Activated CD4-positive, alpha-beta T cell treated with anti-CD3 and anti-CD28 coated beads for 48 hours (primary cell): ENCODE data around the gene METTL22.

ENCODE experiments used
- DNase-seq: peaks from one replicate; pipeline ENCODE4 v3.0.0-alpha.2; 2020

The METTL22 gene

DNA sequence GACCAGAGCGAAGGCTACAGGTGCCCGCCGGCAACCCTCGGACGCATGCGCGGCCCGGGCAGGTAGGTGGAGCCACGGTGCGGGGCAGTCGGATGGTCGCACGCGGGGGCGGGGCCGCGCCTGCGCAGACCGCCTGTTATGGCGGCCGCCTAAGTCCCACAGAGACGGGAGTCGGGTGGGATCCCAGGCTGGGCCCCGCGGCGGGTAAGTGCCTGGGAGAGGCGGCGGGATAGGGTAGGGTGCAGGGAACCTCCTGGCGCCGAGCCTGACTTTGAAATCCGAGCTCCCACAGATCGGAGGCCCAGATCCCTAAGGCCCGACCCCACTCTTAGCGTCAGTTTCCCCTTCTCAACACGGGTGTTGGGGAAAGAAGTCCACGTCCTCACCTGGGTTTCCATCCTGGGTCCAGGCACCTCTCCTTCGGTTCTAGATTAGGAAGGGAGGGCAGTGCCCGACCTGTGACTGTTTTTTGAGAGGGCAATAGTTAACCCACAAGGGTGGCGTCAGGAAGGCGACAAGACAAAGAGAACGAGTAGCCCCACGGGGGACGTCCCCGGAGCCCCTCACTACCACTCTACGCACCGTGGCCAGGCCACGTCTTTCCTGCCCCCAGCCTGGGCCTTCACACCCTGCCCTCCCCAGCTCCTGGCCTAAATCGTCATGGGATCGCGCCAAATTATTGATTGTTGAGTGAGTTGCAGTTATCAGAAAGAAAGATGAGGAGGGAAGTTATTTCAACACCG, at the start of gene METTL22:
TSS of gene METTL22 (plus strand) at position 127 of the 743 bp plus-strand sequence. CDS start 3,968 bp downstream, outside the sequence.
- peak; percentile 95 for DNase-seq

GRCh38 chr16:8572063-8572918, 49.2 kb upstream of the METTL22 start:
- no peak for DNase-seq

DNA sequence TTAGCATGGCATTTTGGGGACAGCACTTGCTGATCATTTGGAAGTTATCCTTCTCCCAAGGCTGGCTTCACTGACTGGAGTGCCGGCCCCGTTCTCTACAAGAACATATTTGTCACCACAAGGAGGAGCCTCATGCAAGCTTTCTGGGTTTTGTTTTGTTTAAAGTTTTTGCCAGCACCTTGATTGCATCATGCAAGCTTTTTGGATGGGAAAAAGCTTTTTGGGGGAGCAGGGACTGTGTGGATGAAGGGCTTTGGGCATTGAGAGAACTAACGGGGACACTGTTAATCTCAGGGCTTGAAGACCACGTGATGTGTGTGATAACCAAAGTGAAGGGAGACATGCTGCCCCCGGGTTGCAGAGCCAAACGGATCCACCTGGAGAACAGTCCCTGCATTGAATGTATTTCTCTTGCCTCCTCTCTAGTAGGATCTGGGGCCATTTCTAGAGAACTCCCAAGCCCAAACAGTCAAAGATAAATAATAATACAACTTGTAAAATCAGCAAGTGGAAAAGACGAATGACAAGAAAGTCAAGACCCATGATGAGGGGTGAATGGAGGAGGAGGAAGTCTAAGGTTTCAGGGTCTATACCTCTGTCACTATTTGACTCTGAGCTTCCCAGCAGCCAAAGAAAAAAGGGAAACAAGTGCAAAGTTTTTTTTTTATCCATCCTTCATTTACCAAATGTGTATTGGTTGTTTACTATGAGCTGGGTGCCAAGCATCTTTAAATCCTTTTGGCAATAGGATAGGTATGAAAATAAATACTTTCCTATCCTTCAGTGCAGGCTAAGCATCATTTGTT, 48.4 kb upstream of the METTL22 start:
- peak; percentile 24 for DNase-seq

GRCh38 chr16:8575399-8575798, 46.1 kb upstream of the METTL22 start:
- DNase-seq: no peak

DNA sequence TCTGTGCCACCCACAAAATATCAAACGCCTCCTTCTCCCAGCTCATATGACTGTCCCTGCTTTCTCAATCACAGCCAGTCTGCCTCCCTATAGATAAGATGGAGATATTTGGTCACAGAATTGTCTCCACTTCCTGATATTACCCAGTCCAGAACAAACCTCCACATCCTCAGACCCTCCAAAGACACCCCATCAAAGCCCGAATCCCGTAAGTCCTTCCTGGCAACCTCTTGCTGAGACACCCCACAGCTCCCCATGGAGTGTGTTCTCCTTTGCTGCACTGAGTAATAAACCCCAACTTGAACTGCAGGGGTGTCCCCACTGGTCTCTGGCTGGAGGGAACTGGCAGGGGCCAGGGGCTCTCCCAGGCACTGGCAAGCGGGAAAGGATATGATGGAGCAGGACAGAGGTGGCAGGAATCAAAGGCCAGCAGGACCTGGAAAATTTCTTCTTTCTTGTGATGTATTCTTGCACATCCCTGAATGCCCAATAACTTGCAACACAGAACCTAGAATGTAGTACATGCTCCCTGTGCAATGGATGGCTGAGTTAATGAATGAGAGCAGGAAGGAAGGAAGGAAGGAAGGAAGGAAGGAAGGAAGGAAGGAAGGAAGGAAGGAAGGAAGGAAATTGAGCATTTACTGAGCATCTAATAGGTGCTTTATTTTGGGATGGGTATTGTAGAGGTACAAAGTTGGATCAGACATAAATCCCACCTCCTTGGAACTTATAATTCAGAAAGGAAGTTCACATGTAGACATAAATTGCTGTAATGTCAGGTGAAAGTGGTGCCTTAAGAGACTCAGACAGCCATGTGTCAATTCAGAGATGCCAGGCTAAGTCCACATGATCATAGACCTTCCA, 45.1 kb upstream of the METTL22 start:
- DNase-seq: no peak

- no peak for DNase-seq
Measured at GRCh38 chr16:8577678-8578304, 43.7 kb upstream of the METTL22 start.

- no peak for DNase-seq
Measured at GRCh38 chr16:8579559-8579958, 41.9 kb upstream of the METTL22 start.

GRCh38 chr16:8581831-8582580, 39.5 kb upstream of the METTL22 start:
- DNase-seq: no peak

GRCh38 chr16:8583199-8583598, 38.3 kb upstream of the METTL22 start:
- DNase-seq: no peak

- no peak for DNase-seq
Measured at GRCh38 chr16:8583732-8584131, 37.8 kb upstream of the METTL22 start.

DNA sequence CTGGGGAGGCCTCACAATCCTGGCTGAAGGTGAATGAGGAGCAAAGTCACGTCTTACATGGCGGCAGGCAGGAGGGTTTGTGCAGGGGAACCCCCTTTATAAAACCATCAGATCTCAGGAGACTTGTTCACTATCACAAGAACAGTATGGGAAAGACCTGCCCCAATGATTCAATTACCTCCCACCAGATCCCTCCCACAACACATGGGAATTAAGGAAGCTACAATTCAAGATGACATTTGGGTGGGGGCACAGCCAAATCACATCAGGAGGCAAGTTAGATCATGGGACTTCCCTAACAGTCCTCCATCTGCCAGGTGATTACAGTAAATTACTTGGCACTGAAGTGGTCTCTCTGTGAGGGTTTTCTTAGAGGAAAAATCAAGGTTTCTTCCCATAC, 36.5 kb upstream of the METTL22 start:
- no peak for DNase-seq

DNA sequence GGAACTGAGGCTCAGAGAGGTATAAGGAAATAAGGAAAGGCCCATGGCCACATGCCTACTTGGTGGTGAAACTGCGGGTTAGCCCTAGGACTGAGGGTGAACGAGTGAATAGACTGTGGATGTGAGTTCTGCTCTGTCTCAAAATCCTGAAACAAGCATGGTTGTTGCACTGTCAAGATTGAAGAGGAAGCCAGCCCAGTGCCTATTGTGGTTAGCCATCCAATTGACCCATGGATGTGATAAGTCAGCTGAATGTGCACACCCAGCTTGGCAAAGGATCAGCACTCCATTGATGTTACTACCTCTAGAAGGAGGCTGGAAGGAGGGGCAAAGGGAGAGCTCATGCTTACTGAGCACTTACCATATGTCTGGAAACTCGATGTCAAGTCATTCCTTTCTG, 35.6 kb upstream of the METTL22 start:
- DNase-seq: no peak

DNA sequence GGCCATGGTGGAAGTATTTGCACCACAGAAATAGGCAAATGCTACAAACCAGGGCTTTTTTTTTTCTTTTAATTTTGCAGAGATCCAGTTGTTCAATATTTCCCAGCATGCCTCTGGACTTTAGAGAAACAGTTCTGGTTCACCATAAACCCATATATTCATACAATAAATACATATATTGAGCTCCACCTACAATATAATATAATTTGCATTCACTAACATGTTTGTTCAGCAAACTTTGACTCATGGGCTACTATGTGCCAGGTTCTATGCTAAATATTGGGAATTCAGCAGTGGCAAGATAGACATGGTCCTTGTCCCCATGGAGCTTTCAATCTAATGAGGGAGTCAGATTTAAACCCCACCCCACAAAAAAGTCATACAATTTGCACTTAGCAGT, 34.4 kb upstream of the METTL22 start:
- no peak for DNase-seq

GRCh38 chr16:8588682-8589056, 32.8 kb upstream of the METTL22 start:
- no peak for DNase-seq

DNA sequence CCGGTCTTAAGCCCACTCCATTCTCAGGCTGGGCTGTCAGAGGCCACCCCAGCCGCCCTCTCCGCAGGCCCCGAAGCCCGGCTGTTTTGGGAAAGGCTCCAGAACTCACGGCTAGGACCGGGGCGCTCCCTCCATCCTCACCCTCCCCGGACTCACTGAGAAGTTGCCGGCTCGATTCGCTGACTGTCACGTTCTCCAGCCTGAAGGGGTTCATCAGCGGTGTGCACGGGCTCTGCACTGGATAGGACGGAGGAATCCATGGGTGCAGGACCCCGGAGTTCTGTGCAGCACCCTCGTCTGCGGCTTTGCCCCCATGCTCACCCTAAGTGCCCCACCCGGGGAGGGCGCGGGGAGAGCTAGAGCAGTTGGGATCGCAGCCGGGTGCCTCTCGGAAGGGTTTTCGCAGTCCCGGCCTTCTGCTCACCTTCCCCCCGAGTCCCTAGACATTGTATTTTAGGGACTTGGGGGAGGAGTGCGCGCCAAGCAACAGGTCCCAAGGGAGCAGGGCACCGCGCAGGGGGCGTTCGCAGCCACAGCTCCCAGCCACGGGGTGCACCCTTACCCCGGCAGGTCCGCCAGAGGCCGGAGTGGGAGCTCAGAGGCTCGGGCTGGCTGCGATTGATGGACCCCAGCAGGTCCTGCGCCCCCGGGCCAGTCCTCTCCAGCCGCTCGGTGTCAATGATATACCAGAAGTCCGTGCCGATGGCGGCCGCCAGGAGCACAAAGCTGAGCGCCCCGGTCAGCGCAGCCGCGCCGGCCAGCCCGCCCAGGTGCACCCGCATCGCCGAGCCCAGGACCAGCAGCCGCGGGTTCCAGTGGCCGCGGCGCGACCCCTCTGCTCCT, 32.2 kb upstream of the METTL22 start:
- no peak for DNase-seq

DNA sequence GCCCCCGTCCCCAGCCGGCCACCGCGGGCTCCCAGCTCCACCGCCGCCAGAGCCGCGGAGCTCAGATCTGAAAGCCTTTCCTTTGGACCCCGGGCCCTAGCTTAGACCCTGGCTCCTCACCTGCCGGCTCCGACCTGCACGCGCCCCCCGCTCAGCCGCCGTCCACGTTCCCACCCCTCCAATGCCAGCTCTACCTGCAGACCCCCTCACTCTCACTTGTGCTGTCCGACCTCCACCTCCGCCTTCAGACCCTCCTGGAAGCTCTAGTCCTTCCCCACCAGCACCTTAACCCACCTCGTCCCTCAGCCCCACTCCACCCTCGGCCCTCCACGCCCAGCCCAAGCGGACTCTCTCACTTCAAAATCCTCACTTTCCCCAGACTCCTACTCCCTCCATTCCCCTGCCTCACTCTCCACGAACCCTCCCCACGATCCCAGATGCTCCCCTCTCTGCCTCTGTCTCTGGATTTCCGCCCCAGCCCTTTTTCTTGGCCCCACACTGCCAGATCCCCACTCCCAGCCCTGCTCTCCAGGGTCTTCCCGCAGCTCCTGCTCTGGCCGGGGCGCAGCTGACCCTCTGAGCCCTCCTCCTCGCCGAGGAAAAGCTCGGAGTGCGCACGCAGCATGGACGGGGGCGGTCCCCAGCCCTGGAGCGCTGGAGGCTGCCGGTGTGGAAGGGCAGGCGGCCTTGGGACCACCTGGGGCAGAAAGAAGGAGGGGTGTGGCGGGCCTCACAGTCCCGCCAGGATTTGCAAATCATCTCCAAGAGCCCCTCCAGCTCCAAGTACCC, 31.4 kb upstream of the METTL22 start, which contains the start of gene TMEM114:
TSS of gene TMEM114 (minus strand) at position 612 of the 789 bp plus-strand sequence. CDS start 673 bp downstream, outside the sequence.
- DNase-seq: no peak

DNA sequence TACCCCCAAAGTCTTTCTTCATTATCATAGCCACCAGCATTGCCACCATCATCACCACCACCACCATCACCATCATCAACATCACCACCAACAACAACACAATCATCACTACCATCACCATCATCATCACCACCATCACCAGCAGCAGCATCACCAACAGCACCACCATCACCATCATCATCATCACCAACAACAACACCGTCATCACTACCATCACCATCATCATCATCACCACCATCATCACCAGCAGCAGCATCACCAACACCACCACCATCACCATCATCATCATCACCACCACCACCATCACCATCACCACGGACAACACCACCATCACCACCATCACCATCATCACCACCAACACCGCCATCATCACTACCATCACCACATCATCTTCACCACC, 30.7 kb upstream of the METTL22 start:
- DNase-seq: no peak

- no peak for DNase-seq
Measured at GRCh38 chr16:8591451-8591850, 30.0 kb upstream of the METTL22 start.

DNA sequence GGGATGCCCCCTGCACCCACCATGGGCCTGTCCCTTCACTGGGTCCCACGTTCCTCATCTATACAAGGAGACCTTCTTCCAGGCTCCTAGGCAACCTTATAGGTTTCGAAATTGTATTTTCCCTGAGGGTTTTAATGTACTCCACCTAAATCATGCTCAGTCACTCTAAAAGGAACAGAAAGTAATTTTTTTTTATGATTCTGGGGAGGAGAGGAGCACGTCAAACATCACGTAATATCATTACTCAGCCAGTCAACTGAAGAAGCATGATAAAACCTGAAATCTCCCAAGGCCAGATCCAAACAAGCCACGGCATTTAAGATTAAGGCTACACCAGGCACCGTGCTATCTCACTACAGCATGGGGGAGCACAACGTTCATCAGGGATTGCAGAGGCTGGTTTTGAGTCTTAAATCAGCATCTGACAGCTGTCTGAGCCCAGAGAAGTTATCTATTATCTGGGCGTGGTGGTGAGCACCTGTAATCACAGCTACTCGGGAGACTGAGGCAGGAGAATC, 27.3 kb upstream of the METTL22 start:
- no peak for DNase-seq
